GM12891 (cell line): ENCODE data around the gene CENPN.

Experiments used
- PAX5 ChIP-seq: IDR thresholded peaks from 2 replicates; pipeline ENCODE4 v1.6.1; 2011; ENCODE audit warnings: low read length, moderate library complexity, mild to moderate bottlenecking; ENCODE audit not compliant: insufficient read depth, severe bottlenecking
- POLR2A ChIP-seq: IDR thresholded peaks from 2 replicates; pipeline ENCODE4 v1.6.1; 2011; ENCODE audit warnings: low read depth, low read length, control low read depth
- POLR2AphosphoS5 ChIP-seq: IDR thresholded peaks from 2 replicates; pipeline ENCODE4 v1.6.1; 2011; ENCODE audit warnings: low read depth, low read length, control low read depth
- TAF1 ChIP-seq: IDR thresholded peaks from 2 replicates; pipeline ENCODE4 v1.6.1; 2011; ENCODE audit warnings: low read depth, low read length, control low read depth

- TF ChIP-seq POLR2A (no peak), POLR2AphosphoS5 (no peak), TAF1 (no peak), PAX5 (no peak)
These were observed 16.4 kb upstream of the CENPN start for GRCh38 chr16:80990577-80990976.
